GM13977 (cell line): Measurements from ENCODE around the gene LRRC39.

Experiments used
- DNase-seq: peaks from one replicate; pipeline ENCODE4 v3.0.0; 2012; ENCODE audit warnings: low spot score
- in situ Hi-C: fragments of 300-500 bp; cut with MboI; formaldehyde crosslinking; loops from one replicate; pipeline ENCODE4 v1.12.0; 2022; ENCODE audit warnings: low sequenced_read_pairs, low pct_unique_long_range_greater_than_20kb, mixed read lengths, inconsistent platforms; ENCODE audit not compliant: unreplicated experiment
- TF ChIP-seq, protein P1 (sequence below): IDR thresholded peaks from 2 replicates; pipeline ENCODE4 v1.5.1; 2012; ENCODE audit warnings: mild to moderate bottlenecking, control low read depth; ENCODE audit not compliant: insufficient read depth; ENCODE audit errors: extremely low read depth, missing control alignments

Gene LRRC39

DNA sequence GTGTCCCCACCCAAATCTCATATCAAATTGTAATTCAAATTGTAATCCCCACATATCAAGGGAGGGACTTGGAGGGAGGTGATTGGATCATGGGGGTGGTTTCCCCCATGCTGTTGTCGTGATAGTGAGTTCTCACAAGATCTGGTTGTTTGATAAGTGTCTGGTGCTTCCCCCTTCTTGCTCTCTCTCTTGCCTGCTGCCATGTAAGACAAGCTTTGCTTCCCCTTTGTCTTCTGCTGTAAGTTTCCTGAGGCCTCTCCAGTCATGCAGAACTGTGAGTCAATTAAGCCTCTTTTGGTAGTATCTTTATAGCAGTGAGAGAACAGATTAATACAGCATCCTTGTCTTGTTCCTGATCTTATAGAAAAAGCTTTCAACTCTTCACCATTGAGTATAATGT lies 6.5 kb upstream of the LRRC39 start:
- TF ChIP-seq, protein P1, sequence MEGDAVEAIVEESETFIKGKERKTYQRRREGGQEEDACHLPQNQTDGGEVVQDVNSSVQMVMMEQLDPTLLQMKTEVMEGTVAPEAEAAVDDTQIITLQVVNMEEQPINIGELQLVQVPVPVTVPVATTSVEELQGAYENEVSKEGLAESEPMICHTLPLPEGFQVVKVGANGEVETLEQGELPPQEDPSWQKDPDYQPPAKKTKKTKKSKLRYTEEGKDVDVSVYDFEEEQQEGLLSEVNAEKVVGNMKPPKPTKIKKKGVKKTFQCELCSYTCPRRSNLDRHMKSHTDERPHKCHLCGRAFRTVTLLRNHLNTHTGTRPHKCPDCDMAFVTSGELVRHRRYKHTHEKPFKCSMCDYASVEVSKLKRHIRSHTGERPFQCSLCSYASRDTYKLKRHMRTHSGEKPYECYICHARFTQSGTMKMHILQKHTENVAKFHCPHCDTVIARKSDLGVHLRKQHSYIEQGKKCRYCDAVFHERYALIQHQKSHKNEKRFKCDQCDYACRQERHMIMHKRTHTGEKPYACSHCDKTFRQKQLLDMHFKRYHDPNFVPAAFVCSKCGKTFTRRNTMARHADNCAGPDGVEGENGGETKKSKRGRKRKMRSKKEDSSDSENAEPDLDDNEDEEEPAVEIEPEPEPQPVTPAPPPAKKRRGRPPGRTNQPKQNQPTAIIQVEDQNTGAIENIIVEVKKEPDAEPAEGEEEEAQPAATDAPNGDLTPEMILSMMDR, result no peak
- in situ Hi-C loops, result no loop called here
- DNase-seq, result no peak

DNA sequence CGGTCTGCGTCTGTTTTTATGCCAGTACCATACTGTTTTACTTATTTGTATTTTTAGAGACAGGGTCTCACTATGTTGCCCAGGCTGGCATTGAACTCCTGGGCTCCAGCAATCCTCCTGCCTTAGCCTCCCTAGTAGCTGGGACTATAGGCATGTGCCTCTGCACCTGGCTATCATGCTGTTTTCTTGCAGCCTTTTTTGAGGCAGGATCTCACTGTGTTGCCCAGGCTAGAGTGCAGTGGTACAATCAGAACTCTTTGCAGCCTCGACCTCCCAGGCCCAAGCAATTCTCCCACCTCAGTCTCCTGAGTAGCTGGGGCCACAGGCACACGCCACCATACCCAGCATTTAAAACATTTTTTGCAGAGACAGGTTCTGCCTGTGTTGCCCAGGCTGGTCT lies 5.3 kb upstream of the LRRC39 start:
- in situ Hi-C loops, result no loop called here
- TF ChIP-seq, protein P1, result no peak
- no peak for DNase-seq

DNA sequence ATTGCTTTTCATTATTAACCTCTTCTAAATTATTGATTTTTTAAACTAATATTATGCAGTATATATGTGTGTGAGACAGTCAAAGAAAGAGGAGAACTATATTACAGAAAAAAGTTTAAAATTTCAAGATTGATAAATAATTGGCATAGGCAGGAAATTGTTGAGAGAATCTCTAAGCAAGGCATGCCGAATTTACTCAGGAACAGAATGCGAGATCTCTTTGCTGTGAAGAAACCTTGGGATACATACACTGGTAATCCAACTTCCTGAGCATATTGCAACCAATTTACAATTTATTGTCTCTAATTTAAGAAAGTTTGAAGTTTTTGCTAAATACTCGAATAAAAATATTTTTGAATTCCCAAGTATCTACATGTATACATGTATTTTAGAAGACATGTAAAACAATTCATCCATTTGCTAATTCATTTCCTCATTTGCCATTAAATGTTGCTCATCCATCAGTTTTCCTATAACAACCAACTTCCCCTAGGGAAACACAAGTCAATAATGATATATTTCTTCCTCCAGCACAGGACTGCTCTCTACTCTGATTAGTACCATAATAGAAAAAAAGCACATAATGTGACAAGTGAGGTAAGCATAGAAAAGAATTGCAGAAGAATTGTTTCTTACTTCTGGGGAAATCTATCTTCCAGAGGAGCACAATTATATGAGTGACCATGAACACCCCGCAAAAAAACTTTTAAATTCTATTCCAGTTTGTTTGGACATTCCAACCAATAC lies 588 bp downstream of the LRRC39 start:
- in situ Hi-C loops, result no loop called here
- TF ChIP-seq, protein P1, result no peak
- no peak for DNase-seq

DNA sequence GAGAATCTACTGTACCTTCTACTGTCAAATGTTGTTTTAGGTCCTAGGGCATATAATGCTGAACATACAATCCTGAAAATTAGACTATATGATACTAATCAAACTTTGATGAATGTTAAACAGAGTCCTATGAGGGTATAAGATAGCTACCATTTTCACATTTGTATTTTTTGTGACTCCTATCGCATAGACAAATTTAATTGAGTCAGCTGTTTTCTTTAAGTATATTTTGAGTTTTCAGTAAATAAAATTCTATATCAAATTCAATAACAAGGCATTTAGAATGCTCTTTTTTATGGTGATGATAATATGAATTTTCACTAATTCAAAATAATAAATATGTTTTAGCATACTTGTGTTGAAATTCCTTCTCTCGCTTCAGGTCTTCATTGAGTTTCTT lies 10.0 kb downstream of the LRRC39 start:
- no peak for DNase-seq
- TF ChIP-seq, protein P1, result no peak
- in situ Hi-C loops, result no loop called here

DNA sequence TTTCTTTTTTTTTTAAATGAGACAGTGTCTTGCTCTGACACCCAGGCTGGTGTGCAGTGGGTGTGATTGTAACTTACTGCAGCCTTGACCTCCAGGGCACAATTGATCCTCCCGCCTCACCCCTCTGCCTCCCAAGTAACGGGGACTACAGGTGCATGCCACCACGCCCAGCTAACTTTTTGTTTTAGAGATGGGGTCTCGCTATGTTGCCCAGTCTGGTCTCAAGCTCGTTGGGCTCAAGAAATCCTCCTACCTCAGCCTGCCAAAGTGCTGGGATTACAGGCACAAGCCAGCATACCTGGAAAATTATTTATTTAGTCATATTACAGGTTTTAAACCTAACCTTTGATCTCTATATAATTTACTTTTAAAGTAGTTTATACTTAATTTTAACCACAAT lies 13.4 kb downstream of the LRRC39 start:
- TF ChIP-seq, protein P1, result no peak
- in situ Hi-C loops, result no loop called here
- DNase-seq, result no peak

DNA sequence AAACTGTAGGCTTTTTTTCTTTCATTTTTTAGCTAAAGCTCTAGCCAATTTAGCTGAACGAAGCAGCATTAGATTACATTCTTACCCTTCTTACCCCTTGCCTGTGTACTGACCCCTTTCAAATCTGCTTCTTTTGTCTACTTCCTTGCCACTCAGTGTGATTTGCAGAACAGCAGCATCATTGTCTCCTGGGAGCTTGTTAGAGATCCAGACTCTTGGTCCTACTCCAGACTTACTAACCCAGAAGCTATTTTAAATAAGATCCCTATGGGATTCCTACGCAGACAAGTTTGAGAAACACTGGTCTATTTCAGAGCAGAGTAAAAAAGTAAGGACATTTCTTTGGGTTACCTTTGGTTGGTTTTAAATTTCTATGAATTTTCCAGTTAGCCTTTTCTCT lies 13.8 kb downstream of the LRRC39 start:
- in situ Hi-C loops, result no loop called here
- no peak for DNase-seq
- TF ChIP-seq, protein P1, result no peak
